HepG2 (cell line): ENCODE measurements around the gene ATP5MK. TPM values are rescaled to one million over a fixed set of nuclear protein-coding genes. Genes with fewer than 3 reads are reported as not detected.
A peak's percentile ranks its signal among the peaks of the same experiment; 100 is the strongest.

Source experiments
- BCL3 ChIP-seq: sonication (generic); formaldehyde crosslinking; IDR thresholded peaks from 2 replicates; pipeline ENCODE4 v1.5.1; 2020; ENCODE audit warnings: mild to moderate bottlenecking, missing genetic modification reagents, moderate library complexity
- HBP1 ChIP-seq: IDR thresholded peaks from 2 replicates; pipeline ENCODE4 v1.6.1; 2016; ENCODE audit warnings: low read depth, control low read depth
- KLF11 ChIP-seq: IDR thresholded peaks from 2 replicates; pipeline ENCODE4 v1.6.1; 2016; ENCODE audit warnings: missing compliant biosample characterization
- MAX ChIP-seq: IDR thresholded peaks from 2 replicates; pipeline ENCODE4 v1.6.1; 2012; ENCODE audit warnings: inconsistent platforms
- MXD3 ChIP-seq: IDR thresholded peaks from 2 replicates; pipeline ENCODE4 v1.6.1; 2016; ENCODE audit warnings: mild to moderate bottlenecking, missing biosample characterization, missing genetic modification reagents
- NFE2L2 ChIP-seq: fragments of 150-350 bp; IDR thresholded peaks from 2 replicates; pipeline ENCODE4 v1.6.1; 2014; ENCODE audit warnings: low read length
- PBX3 ChIP-seq: sonication (generic); formaldehyde crosslinking; IDR thresholded peaks from 2 replicates; pipeline ENCODE4 v1.8.1; 2023; ENCODE audit warnings: missing genetic modification reagents, inconsistent platforms, borderline replicate concordance
- RBFOX2 ChIP-seq: fragments of 200-400 bp; formaldehyde crosslinking; IDR thresholded peaks from 2 replicates; pipeline ENCODE4 v1.6.1; 2017; ENCODE audit warnings: low read depth, mild to moderate bottlenecking, low read length
- RBM39 ChIP-seq: fragments of 200-400 bp; formaldehyde crosslinking; IDR thresholded peaks from one replicate; pipeline ENCODE4 v1.6.1; 2018; ENCODE audit warnings: antibody characterized with exemption, mild to moderate bottlenecking, low read depth, low read length; ENCODE audit not compliant: poor library complexity, severe bottlenecking
- SIN3B ChIP-seq: fragments of 150-350 bp; IDR thresholded peaks from 2 replicates; pipeline ENCODE4 v1.6.1; 2014; ENCODE audit warnings: low read length
- SKI ChIP-seq: fragments of 450-650 bp; IDR thresholded peaks from one replicate; pipeline ENCODE4 v1.6.1; 2018; ENCODE audit warnings: mild to moderate bottlenecking; ENCODE audit not compliant: partially characterized antibody
- SP5 ChIP-seq: IDR thresholded peaks from 2 replicates; pipeline ENCODE4 v1.6.1; 2016; ENCODE audit warnings: low read depth, borderline replicate concordance
- SPEN ChIP-seq: sonication (generic); formaldehyde crosslinking; IDR thresholded peaks from 2 replicates; pipeline ENCODE4 v1.5.1; 2020; ENCODE audit warnings: low read depth, mild to moderate bottlenecking, missing genetic modification reagents
- TBL1XR1 ChIP-seq: fragments of 150-350 bp; IDR thresholded peaks from 2 replicates; pipeline ENCODE4 v1.6.1; 2014; ENCODE audit warnings: borderline replicate concordance, low read length; ENCODE audit not compliant: partially characterized antibody
- THAP11 ChIP-seq: IDR thresholded peaks from 2 replicates; pipeline ENCODE4 v1.6.1; 2016; ENCODE audit warnings: missing biosample characterization, missing genetic modification reagents
- TMF1 ChIP-seq: sonication (generic); formaldehyde crosslinking; IDR thresholded peaks from 2 replicates; pipeline ENCODE4 v1.8.1; 2022; ENCODE audit warnings: low read depth, missing genetic modification reagents
- ZBTB4 ChIP-seq: sonication (generic); formaldehyde crosslinking; IDR thresholded peaks from 2 replicates; pipeline ENCODE4 v1.4.0; 2020; ENCODE audit warnings: missing genetic modification reagents, mild to moderate bottlenecking, borderline replicate concordance
- ZFP91 ChIP-seq: sonication (generic); formaldehyde crosslinking; IDR thresholded peaks from 2 replicates; pipeline ENCODE4 v1.9.0; 2022; ENCODE audit warnings: missing genetic modification reagents, mild to moderate bottlenecking, borderline replicate concordance
- ZNF768 ChIP-seq: sonication (generic); formaldehyde crosslinking; IDR thresholded peaks from 2 replicates; pipeline ENCODE4 v1.4.0; 2020; ENCODE audit warnings: missing genetic modification reagents
- polyA plus RNA-seq, 8 experiments: library from polyadenylated mRNA; depleted of rRNA in 3 of 8; stranded (reverse) in 7 of 8; unstranded in 1 of 8; fragments of >200 nt; fragmentation: Illumina TruSeq in 4 of 8; extraction: Trizol in 4 of 8; gene quantifications; 2 replicates each; pipeline versions ENCODE4 v1.2.1 to v1.2.3, GENCODE V29; 2011 to 2016; ENCODE audit warnings: low read depth in 4 of 8, missing spikeins in 1 of 8, mixed read lengths in 1 of 8; ENCODE audit not compliant: insufficient read depth in 1 of 8
- total RNA-seq, 5 experiments: library from RNA; depleted of rRNA; stranded (reverse); fragments of >200 nt; fragmentation: Illumina TruSeq; extraction: Trizol; gene quantifications; 2 replicates each; pipeline ENCODE4 v1.2.3, GENCODE V29; 2016; ENCODE audit warnings: low read depth in 1 of 5

Gene ATP5MK
- total and polyA plus RNA-seq, 2 of the 13 experiments (the other 11 are each of a cell fraction or from before 2014, with no cell fraction given), result 312 to 517 TPM

- TF ChIP-seq HBP1 (CRISPR knock-in tag) (peak; percentile 66; the same call in 1 of the 2 replicates), SPEN (CRISPR knock-in tag) (peak; percentile 65; the same call in 1 of the 2 replicates), ZNF768 (no peak; the same call in 1 of the 2 replicates), NFE2L2 (no peak), MAX (peak; percentile 85), SP5 (CRISPR knock-in tag) (no peak), MXD3 (peak; percentile 59; the same call in 1 of the 2 replicates), RBM39 (no peak), KLF11 (no peak), SKI (no peak), TBL1XR1 (no peak), THAP11 (CRISPR knock-in tag) (peak; percentile 96), BCL3 (CRISPR knock-in tag) (no peak; the same call in 1 of the 2 replicates), ZFP91 (CRISPR knock-in tag) (peak; percentile 98; the same call in 1 of the 2 replicates), TMF1 (CRISPR knock-in tag) (peak; percentile 17; the same call in 1 of the 2 replicates), RBFOX2 (peak; percentile 90), ZBTB4 (CRISPR knock-in tag) (0 out of 2 replicates have a peak, but pooled peaks have one; percentile 22), SIN3B (no peak), PBX3 (no peak)
Observed at GRCh38 chr10:103350517-103351260, 45.6 kb downstream of the ATP5MK start, which contains the start of gene PCGF6 (continued).
